HCT116 (cell line): Measurements from ENCODE around the gene MIEF1. TPM values are rescaled to one million over a fixed set of nuclear protein-coding genes. Genes with fewer than 3 reads are reported as not detected.

ENCODE experiments used
- ATAC-seq: fragments of 200-7000 bp; cut with Tn5 transposase; 2 replicates; pipeline ENCODE4 v1.9.1; 2020; ENCODE audit warnings: mild to moderate bottlenecking, moderate library complexity
- BruUV-seq: library from RNA; stranded (reverse); fragments of 400-500 nt; replicated peaks from 2 replicates; lab custom pipeline; 2021; lab: Mats Ljungman, UMichigan
- CTCF ChIA-PET: fragments of 300-600 bp; sonication (Branson Sonifier 250); formaldehyde crosslinking; loops from one replicate; lab custom pipeline; 2021; ENCODE audit warnings: antibody characterized with exemption; lab: Charles Lee
- POLR2A ChIA-PET: fragments of 300-600, 350-600 bp; sonication (Branson Sonifier 250); formaldehyde crosslinking; loops from one replicate; lab custom pipeline; 2021; ENCODE audit warnings: antibody characterized with exemption; lab: Charles Lee
- RAD21 ChIA-PET, 2 experiments: fragments of 300-600 bp; sonication (Branson Sonifier 250); formaldehyde crosslinking; loops; one replicate each; lab custom pipeline; 2023; ENCODE audit warnings: low total read pairs in 2 of 2; ENCODE audit not compliant: uncharacterized antibody in 2 of 2, unreplicated experiment in 2 of 2, low non-redundant PET in 1 of 2; lab: Charles Lee
- DNase-seq: peaks from one replicate; pipeline ENCODE4 v3.0.0-alpha.2; 2010; ENCODE audit warnings: low read depth, low spot score
- H2AFZ ChIP-seq: fragments of 200-600 bp; shearing (Covaris generic), sonication (generic); 2 replicates; pipeline ENCODE4 v1.6.1; 2017; ENCODE audit warnings: low read depth, mixed run types, mixed read lengths, antibody characterized with exemption, low read length; ENCODE audit not compliant: poor library complexity, severe bottlenecking
- H3K27ac ChIP-seq: 2 replicates; pipeline ENCODE4 v1.5.1; 2012; ENCODE audit warnings: low read depth, low read length
- H3K27me3 ChIP-seq: fragments of 200-600 bp; sonication (generic); 2 replicates; pipeline ENCODE4 v1.6.1; 2016; ENCODE audit warnings: mixed run types, low read length, mixed read lengths; ENCODE audit not compliant: insufficient read depth
- H3K36me3 ChIP-seq, 2 experiments: fragments of 200-500 bp in 1 of 2; fragments of 200-600 bp in 1 of 2; sonication (Bioruptor generic) in 1 of 2; sonication (generic) in 1 of 2; 2 replicates each; pipeline versions ENCODE4 v1.5.1 to v1.6.1; 2014 to 2016; ENCODE audit warnings: low read length in 2 of 2, inconsistent platforms in 1 of 2, mixed read lengths in 1 of 2, mixed run types in 1 of 2; ENCODE audit not compliant: insufficient read depth in 2 of 2, control insufficient read depth in 1 of 2
- H3K4me1 ChIP-seq, 2 experiments: fragments of 200-600 bp in 1 of 2; sonication (generic) in 1 of 2; 2 replicates each; pipeline versions ENCODE4 v1.5.1 to v1.6.1; 2012 to 2017; ENCODE audit warnings: low read length in 2 of 2, inconsistent platforms in 1 of 2, mild to moderate bottlenecking in 1 of 2, mixed read lengths in 1 of 2, mixed run types in 1 of 2, moderate library complexity in 1 of 2; ENCODE audit not compliant: insufficient read depth in 2 of 2, control insufficient read depth in 1 of 2
- H3K4me2 ChIP-seq: fragments of 200-600 bp; sonication (generic); 2 replicates; pipeline ENCODE4 v1.6.1; 2017; ENCODE audit warnings: mixed run types, low read length, mixed read lengths
- H3K4me3 ChIP-seq, 2 experiments: fragments of 200-600 bp in 1 of 2; sonication (generic) in 1 of 2; replicated peaks in 1 of 2; 2 replicates each; pipeline ENCODE4 v1.5.1; 2011 to 2016; ENCODE audit warnings: low read length in 2 of 2, control low read depth in 1 of 2, low read depth in 1 of 2, mild to moderate bottlenecking in 1 of 2, mixed read lengths in 1 of 2, mixed run types in 1 of 2
- H3K79me2 ChIP-seq: fragments of 200-600 bp; sonication (generic); 2 replicates; pipeline ENCODE4 v1.6.1; 2017; ENCODE audit warnings: mild to moderate bottlenecking, mixed run types, low read length, moderate library complexity, mixed read lengths; ENCODE audit not compliant: insufficient read depth
- H3K9ac ChIP-seq: fragments of 200-600 bp; sonication (generic); 2 replicates; pipeline ENCODE4 v1.6.1; 2016; ENCODE audit warnings: low read length, mixed read lengths
- H3K9me2 ChIP-seq: fragments of 200-600 bp; sonication (generic), shearing (Covaris generic); 2 replicates; pipeline ENCODE4 v1.6.1; 2017; ENCODE audit warnings: mixed run types, mild to moderate bottlenecking, moderate library complexity; ENCODE audit not compliant: insufficient read depth
- H3K9me3 ChIP-seq, 2 experiments: fragments of 200-500 bp in 1 of 2; fragments of 200-600 bp in 1 of 2; sonication (Bioruptor generic) in 1 of 2; sonication (generic) in 1 of 2; 2 replicates each; pipeline ENCODE4 v1.6.1; 2014 to 2017; ENCODE audit warnings: low read length in 2 of 2, mixed read lengths in 2 of 2, inconsistent platforms in 1 of 2, low read depth in 1 of 2, mild to moderate bottlenecking in 1 of 2, mixed run types in 1 of 2, moderate library complexity in 1 of 2; ENCODE audit not compliant: control insufficient read depth in 1 of 2, insufficient read depth in 1 of 2
- H4K20me1 ChIP-seq: fragments of 200-600 bp; sonication (generic), shearing (Covaris generic); 2 replicates; pipeline ENCODE4 v1.6.1; 2017; ENCODE audit warnings: mixed run types, mild to moderate bottlenecking, moderate library complexity; ENCODE audit not compliant: insufficient read depth
- CBX3 ChIP-seq: IDR thresholded peaks from 2 replicates; pipeline ENCODE4 v1.6.1; 2012; ENCODE audit warnings: low read depth
- CEBPB ChIP-seq: IDR thresholded peaks from 2 replicates; pipeline ENCODE4 v1.6.1; 2012; ENCODE audit warnings: low read depth
- EZH2 ChIP-seq: fragments of 200-600 bp; sonication (generic); IDR thresholded peaks from 2 replicates; pipeline ENCODE4 v1.6.1; 2017; ENCODE audit warnings: antibody characterized with exemption, mixed run types
- FOSL1 ChIP-seq: IDR thresholded peaks from 2 replicates; pipeline ENCODE4 v1.6.1; 2012; ENCODE audit warnings: low read depth
- JUND ChIP-seq: IDR thresholded peaks from 2 replicates; pipeline ENCODE4 v1.6.1; 2012
- POLR2A ChIP-seq: IDR thresholded peaks from 2 replicates; pipeline ENCODE4 v1.7.0; 2011; ENCODE audit warnings: borderline replicate concordance; ENCODE audit not compliant: insufficient read depth, insufficient read length; ENCODE audit errors: extremely low read depth
- POLR2AphosphoS5 ChIP-seq: IDR thresholded peaks from 2 replicates; pipeline ENCODE4 v1.6.1; 2011; ENCODE audit warnings: mild to moderate bottlenecking, low read depth, low read length, moderate library complexity
- RAD21 ChIP-seq: IDR thresholded peaks from 2 replicates; pipeline ENCODE4 v1.6.1; 2012; ENCODE audit warnings: low read depth, mild to moderate bottlenecking
- REST ChIP-seq: IDR thresholded peaks from 2 replicates; pipeline ENCODE4 v1.6.1; 2012; ENCODE audit warnings: low read depth
- SIN3A ChIP-seq: IDR thresholded peaks from 2 replicates; pipeline ENCODE4 v1.6.1; 2012; ENCODE audit warnings: low read depth
- SP1 ChIP-seq: IDR thresholded peaks from 2 replicates; pipeline ENCODE4 v1.6.1; 2012; ENCODE audit warnings: low read depth
- SRF ChIP-seq: IDR thresholded peaks from 2 replicates; pipeline ENCODE4 v1.6.1; 2012; ENCODE audit warnings: low read depth
- TCF7L2 ChIP-seq: IDR thresholded peaks from 2 replicates; pipeline ENCODE4 v1.7.0; 2011; ENCODE audit warnings: borderline replicate concordance, inconsistent platforms; ENCODE audit not compliant: insufficient read depth, insufficient read length; ENCODE audit errors: extremely low read depth
- YY1 ChIP-seq: IDR thresholded peaks from 2 replicates; pipeline ENCODE4 v1.6.1; 2011; ENCODE audit warnings: low read length, low read depth, moderate library complexity, mild to moderate bottlenecking; ENCODE audit not compliant: insufficient replicate concordance; ENCODE audit errors: extremely low read depth
- ZBTB33 ChIP-seq: IDR thresholded peaks from 2 replicates; pipeline ENCODE4 v1.6.1; 2011; ENCODE audit warnings: mild to moderate bottlenecking, low read length, moderate library complexity; ENCODE audit not compliant: insufficient replicate concordance; ENCODE audit errors: extremely low read depth
- ZFX ChIP-seq: fragments of 450-650 bp; IDR thresholded peaks from 2 replicates; pipeline ENCODE4 v1.6.1; 2017
- ZNF274 ChIP-seq: fragments of 200-500 bp; sonication (Bioruptor generic); IDR thresholded peaks from 2 replicates; pipeline ENCODE4 v1.6.1; 2014; ENCODE audit warnings: mild to moderate bottlenecking, low read depth, low read length, inconsistent platforms
- intact Hi-C: fragments of 100-400 bp; cut with micrococcal nuclease; formaldehyde crosslinking; loops from 2 replicates; pipeline ENCODE4 v1.10.0; 2022
- total RNA-seq: library from RNA; stranded (reverse); gene quantifications from one replicate; pipeline ENCODE4 v1.2.1, GENCODE V29; 2021; ENCODE audit not compliant: unreplicated experiment

Gene MIEF1
- total RNA-seq, 1 experiment from 2014 or later, result 42.8 TPM

- no peaks in the 10 kb centered on the region for H3K79me2 ChIP-seq
- DNase-seq (no peak), ATAC-seq (no peak)
- POLR2A ChIA-PET, result no interaction called here
- no peaks in the 10 kb centered on the region for H3K4me1 ChIP-seq
- H4K20me1 ChIP-seq, result no peaks in the 10 kb centered on the region
- CTCF ChIA-PET, result no interaction called here
- TF ChIP-seq ZFX (no peak), ZNF274 (no peak), SP1 (no peak), SIN3A (no peak), REST (no peak), CEBPB (no peak), ZBTB33 (no peak), YY1 (no peak), RAD21 (no peak), POLR2AphosphoS5 (no peak), POLR2A (no peak), FOSL1 (no peak), CBX3 (no peak), EZH2 (no peak), JUND (no peak), TCF7L2 (no peak), SRF (no peak)
- H3K27me3 ChIP-seq, result no peaks in the 10 kb centered on the region
- H3K9ac ChIP-seq, result no peak overlapping the region
- no peaks in the 10 kb centered on the region for H3K9me3 ChIP-seq
- no TSS peak for BruUV-seq
- intact Hi-C loops, result no loop called here
- no peak overlapping the region for H3K4me2 ChIP-seq
- no peak overlapping the region for H3K4me3 ChIP-seq
- H3K9me2 ChIP-seq, result no peaks in the 10 kb centered on the region
- no peaks in the 10 kb centered on the region for H3K36me3 ChIP-seq
- H2AFZ ChIP-seq, result no peak overlapping the region
- RAD21 ChIA-PET, result no interaction called here
- H3K27ac ChIP-seq, result no peak overlapping the region
These were observed 38.8 kb upstream of the MIEF1 start for GRCh38 chr22:39463277-39463676.
